ENCODE measurements around the gene P2RX3.
"Not testable (repeated sequence)": the region's sequence is repeated elsewhere in the genome, so short reads cannot be mapped to it uniquely, and the experiment has no call there.

Gene P2RX3

DNA sequence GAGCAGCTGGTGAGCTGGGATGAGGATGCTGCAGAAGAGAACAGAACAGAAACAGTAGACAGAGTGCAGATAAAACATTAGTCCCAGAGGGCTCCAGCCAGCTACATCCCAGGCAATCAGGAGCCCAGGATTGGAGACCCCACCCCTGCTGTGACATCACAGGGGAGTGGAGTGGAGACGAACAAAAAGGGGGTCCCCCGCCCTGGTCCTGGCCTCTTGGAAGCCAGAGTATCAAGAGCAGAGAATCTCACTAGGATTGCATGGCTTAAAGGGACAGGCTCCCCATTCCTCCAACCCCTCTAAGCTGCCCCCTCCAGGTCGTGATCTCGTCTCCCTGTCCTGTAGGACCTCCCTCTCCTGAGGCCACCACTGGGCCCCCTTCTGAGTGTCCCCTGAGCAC, at the start of gene P2RX3:
TSS of gene P2RX3 (plus strand) at position 211 of the 400 bp plus-strand sequence. CDS start 199 bp downstream, outside the sequence.
- H3K36me3 ChIP-seq (replicated peaks), result peaks cover 15% of the 10 kb centered on the region
- peaks cover 17% of the 10 kb centered on the region for H3K4me1 ChIP-seq
- in situ Hi-C loops (cut with MboI; ENCODE audit: low sequenced_read_pairs), result no loop called here
- DNase-seq (ENCODE audit: low spot score in 2 of 2), result no peak
- H3K27me3 ChIP-seq (ENCODE audit: low read depth), result no peaks in the 10 kb centered on the region
- H3K9me3 ChIP-seq, result no peaks in the 10 kb centered on the region
- H3K4me3 ChIP-seq, result no peak within 1 kb of the TSS

DNA sequence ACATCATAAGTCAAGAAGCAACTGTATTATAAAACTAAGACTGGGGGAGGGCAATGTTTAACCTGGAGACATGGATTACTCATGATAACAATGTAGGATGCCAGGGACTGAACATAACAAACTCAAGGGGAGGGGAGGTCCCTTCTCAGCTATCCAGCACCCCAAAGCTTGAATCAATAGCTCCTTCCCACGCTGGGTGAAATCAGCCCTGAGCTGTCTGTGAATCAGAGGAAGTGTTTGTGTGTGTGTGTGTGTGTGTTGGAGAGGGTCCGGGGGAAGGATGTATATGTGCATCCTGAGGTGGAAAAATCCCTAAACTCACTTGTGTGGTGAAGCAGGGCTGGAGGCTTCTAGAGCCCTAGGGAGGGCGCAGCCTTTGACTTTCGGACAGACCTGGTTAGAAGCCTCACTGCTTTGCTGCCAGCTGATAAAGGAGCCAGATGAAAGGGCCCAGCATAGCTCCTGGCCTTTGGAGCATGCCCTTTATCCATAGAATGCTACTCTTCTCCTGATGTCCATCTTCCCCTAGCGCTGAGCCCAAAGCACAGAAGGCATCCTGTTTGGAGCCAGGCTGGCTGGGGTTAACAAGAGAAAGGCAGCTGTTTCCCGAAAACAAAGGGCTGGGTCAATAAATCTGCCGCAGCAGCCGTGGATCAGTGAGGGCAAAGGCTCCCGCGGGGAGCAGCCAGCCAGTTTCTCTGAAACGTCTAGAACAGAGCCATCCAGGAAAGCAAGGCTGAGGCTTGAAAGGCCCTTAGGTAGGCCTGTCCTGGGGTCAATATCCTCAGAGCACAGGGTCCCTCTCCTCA, 49.2 kb upstream of the P2RX3 start:
- in situ Hi-C loops (cut with MboI; ENCODE audit: low sequenced_read_pairs), result no loop called here
- peaks cover 29% of the 10 kb centered on the region for H3K4me1 ChIP-seq
- peak; percentile 58 to 77 for DNase-seq (ENCODE audit: low spot score in 2 of 2)
- H3K36me3 ChIP-seq (replicated peaks), result no peaks in the 10 kb centered on the region
- no peaks in the 10 kb centered on the region for H3K9me3 ChIP-seq
- H3K4me3 ChIP-seq, result no peak overlapping the region
- H3K27me3 ChIP-seq (ENCODE audit: low read depth), result no peaks in the 10 kb centered on the region

DNA sequence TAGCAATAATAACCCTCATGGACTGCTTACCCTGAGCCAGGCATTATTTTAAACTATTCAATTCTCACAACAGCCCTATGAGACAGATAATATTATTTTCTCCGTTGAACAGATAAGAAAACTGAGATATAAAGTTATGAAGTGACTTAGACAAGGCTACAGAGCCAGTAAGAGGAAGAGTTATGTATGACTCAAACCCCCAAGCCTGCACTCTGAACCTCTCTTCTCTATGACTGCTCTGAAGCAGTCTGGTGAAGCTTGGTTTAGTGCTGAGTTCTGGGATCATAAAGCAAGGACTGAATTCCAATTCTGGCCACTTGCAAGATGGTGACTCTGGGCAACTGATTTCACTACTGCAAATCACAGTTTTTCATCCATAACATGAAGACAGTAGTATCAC, 47.9 kb upstream of the P2RX3 start:
- Histone ChIP-seq H3K27me3 (ENCODE audit: low read depth) (no peaks in the 10 kb centered on the region), H3K9me3 (no peaks in the 10 kb centered on the region), H3K4me1 (peaks cover 29% of the 10 kb centered on the region), H3K36me3 (replicated peaks) (no peaks in the 10 kb centered on the region), H3K4me3 (no peak overlapping the region)
- no peak for DNase-seq (ENCODE audit: low spot score in 2 of 2)
- in situ Hi-C loops (cut with MboI; ENCODE audit: low sequenced_read_pairs), result no loop called here

DNA sequence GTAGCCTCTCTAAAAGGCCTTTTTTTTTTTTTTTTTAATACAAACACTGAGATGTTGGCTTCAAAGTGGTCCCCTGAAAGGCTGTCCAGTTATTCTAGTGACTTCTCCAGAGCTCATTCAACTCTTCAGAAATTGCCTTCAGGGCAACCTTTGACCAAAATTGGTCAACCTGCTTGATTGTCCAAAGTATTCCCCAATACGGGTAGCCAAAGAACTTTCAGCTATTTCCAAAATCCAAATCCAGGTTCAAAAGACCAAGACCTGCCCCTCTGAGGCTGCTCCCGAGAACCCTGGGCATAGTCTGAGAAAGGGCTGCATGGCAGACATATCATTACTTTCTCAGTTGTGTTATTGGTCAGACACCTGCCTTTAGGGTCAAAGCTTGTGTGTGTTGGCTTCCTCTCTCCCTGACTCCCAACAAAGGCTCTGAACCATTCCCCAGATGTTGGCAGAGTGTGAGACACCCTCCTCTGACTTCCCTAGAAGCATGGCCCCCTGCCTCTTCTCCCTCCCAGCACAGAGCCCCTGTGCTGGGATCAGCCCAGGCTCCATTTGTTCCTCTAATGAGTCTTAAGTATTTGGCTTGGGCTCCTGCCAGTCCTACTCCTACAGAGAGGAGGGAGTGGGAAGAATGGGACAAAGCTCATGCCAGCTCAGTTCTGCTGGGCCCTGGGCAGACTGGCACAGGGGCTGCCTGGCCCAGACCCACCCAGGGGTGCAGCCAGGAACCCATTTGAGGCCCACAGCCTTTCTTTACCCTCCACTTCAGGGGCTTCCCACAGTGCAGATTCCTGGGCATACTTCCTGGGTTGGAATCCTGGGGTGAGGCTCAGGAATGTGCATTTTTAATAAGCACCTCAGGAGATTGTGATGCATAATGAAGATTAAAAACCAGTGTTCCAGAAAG, 43.7 kb upstream of the P2RX3 start:
- H3K27me3 ChIP-seq (ENCODE audit: low read depth), result no peaks in the 10 kb centered on the region
- no peaks in the 10 kb centered on the region for H3K9me3 ChIP-seq
- no peak overlapping the region for H3K4me3 ChIP-seq
- peak; percentile 46 to 58 for DNase-seq (ENCODE audit: low spot score in 2 of 2)
- in situ Hi-C loops (cut with MboI; ENCODE audit: low sequenced_read_pairs), result no loop called here
- peaks cover 16% of the 10 kb centered on the region for H3K36me3 ChIP-seq (replicated peaks)
- H3K4me1 ChIP-seq, result peaks cover 11% of the 10 kb centered on the region

DNA sequence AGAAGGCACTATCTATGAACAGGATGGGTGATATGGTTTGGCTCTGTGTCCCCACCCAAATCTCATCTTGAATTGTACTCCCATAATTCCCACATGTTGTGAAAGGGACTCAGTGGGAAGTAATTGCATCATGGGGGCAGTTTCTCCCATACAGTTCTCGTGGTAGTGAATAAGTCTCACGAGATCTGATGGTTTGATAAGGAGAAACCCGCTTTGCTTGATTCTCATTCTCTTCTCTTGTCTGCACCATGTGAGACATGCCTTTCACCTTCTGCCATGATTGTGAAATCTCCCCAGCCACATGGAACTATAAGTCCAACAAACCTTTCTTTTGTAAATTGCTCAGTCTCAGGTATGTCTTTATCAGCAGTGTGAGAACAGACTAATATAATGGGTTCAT, 41.9 kb upstream of the P2RX3 start:
- H3K27me3 ChIP-seq (ENCODE audit: low read depth); H3K4me3 ChIP-seq; H3K9me3 ChIP-seq; in situ Hi-C loops (cut with MboI; ENCODE audit: low sequenced_read_pairs); DNase-seq (ENCODE audit: low spot score in 2 of 2); H3K4me1 ChIP-seq: not testable (repeated sequence)
- peaks cover 34% of the 10 kb centered on the region for H3K36me3 ChIP-seq (replicated peaks)

DNA sequence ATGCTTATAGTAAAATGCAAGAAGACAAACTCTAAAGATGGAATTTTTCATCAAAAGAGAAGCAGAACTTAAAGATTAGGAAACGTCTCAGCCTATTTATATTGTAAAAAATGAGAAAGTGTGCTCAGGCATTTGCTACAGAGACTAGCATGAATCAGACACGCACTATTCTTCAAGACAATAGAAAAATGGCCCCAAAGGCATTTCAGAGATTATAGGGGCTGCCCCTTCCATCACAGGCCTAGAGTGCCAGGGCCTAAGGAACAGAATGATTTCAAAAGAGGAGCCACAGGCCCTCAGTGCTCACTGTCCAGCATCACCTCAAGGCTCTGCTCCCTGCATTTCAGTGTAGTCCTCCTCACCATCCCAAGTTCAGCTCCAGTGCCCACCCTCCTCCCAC, 40.9 kb upstream of the P2RX3 start:
- Histone ChIP-seq H3K9me3 (no peaks in the 10 kb centered on the region), H3K4me3 (no peak overlapping the region), H3K27me3 (ENCODE audit: low read depth) (no peaks in the 10 kb centered on the region), H3K36me3 (replicated peaks) (peaks cover 44% of the 10 kb centered on the region), H3K4me1 (peaks cover 6% of the 10 kb centered on the region)
- DNase-seq (ENCODE audit: low spot score in 2 of 2), result no peak
- in situ Hi-C loops (cut with MboI; ENCODE audit: low sequenced_read_pairs), result no loop called here

DNA sequence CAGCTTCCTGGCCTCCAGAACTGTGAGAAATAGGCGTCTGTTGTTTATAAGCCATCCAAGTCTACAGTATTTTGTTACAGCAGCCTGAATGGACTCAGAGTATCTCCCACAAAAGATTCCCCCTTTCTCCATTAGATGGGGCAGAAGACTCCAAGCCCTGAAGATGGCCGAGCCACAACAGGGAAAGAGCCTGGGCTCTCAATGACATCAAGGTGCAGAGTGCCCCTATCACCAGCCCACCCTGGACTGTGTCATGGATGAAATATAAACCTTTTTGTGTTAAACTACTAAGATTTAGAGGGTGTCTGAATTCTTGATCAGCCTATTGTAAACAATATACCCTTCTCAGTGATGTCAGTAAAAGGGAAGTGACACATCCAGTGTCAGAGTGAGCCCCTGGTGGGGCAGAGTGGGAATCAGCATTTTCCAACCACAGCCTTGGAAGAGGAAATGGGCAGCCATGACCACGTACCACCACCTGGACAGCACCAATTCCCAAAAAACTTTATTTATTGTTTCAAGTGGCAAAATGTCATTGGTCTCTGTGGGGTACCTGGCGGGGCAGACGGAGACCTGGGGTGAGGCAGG, 38.9 kb upstream of the P2RX3 start:
- DNase-seq (ENCODE audit: low spot score in 2 of 2), result no peak
- Histone ChIP-seq H3K9me3 (no peaks in the 10 kb centered on the region), H3K27me3 (ENCODE audit: low read depth) (no peaks in the 10 kb centered on the region), H3K36me3 (replicated peaks) (peaks cover 50% of the 10 kb centered on the region), H3K4me3 (no peak overlapping the region), H3K4me1 (peaks cover 6% of the 10 kb centered on the region)
- in situ Hi-C loops (cut with MboI; ENCODE audit: low sequenced_read_pairs), result no loop called here

DNA sequence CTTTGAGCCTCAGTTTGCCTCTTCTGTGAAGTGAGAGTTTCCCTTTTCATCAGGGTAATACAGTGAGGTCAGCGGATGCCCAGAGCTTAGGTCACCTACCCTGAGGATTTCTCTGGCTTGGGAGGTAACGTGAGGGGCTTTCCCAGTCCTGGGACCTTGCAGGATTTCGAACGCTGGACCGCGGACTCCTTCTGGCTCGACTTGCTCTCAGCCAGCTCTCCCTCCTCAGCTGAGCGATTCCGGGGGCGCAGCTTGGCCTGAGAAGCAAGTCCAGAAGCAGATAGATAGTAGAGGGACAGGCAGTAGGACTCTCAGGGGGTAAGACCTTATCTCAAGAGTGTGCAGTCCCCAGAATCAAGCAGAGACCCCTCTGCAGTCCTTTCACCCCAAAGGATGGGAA, 37.4 kb upstream of the P2RX3 start:
- DNase-seq (ENCODE audit: low spot score in 2 of 2), result no peak
- Histone ChIP-seq H3K36me3 (replicated peaks) (peaks cover 57% of the 10 kb centered on the region), H3K9me3 (no peaks in the 10 kb centered on the region), H3K27me3 (ENCODE audit: low read depth) (no peaks in the 10 kb centered on the region), H3K4me1 (no peaks in the 10 kb centered on the region), H3K4me3 (no peak overlapping the region)
- in situ Hi-C loops (cut with MboI; ENCODE audit: low sequenced_read_pairs), result no loop called here

DNA sequence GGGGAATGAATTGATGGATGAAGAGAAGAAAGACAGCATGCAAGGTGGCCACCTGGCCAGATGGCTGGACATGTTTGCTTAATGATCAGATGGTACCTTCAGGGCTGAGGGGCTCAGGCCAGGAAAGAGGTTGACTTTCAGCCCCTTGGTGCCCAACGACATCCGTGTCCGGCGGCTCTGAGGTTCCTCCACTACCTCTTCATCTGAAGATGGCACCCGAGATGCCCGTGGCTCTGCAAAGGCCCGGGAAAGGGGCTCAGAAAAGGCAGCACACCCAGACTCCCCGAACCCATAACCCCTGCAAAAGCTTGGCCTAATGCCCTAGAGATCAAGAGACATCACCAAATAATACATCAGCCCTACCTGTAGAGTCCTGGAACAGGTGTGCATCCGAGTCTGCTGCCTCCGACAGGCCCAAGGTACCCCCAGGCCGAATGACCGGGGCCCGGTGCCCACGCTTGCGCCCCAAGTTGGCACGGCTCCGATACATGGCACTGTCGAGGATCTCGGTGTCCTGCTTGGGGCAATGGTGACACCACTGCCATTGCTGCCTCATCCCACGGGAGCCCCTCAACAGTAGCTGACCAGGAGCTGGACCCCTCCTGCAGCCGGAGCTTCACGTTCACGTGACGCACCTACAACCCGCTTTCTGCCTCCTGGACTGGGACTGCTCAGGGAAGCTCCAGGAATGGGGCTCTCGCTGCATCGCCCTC, 36.3 kb upstream of the P2RX3 start:
- DNase-seq (ENCODE audit: low spot score in 2 of 2), result no peak
- H3K4me1 ChIP-seq, result no peaks in the 10 kb centered on the region
- in situ Hi-C loops (cut with MboI; ENCODE audit: low sequenced_read_pairs), result no loop called here
- no peaks in the 10 kb centered on the region for H3K27me3 ChIP-seq (ENCODE audit: low read depth)
- H3K36me3 ChIP-seq (replicated peaks), result peaks cover 59% of the 10 kb centered on the region
- no peak overlapping the region for H3K4me3 ChIP-seq
- H3K9me3 ChIP-seq, result no peaks in the 10 kb centered on the region

DNA sequence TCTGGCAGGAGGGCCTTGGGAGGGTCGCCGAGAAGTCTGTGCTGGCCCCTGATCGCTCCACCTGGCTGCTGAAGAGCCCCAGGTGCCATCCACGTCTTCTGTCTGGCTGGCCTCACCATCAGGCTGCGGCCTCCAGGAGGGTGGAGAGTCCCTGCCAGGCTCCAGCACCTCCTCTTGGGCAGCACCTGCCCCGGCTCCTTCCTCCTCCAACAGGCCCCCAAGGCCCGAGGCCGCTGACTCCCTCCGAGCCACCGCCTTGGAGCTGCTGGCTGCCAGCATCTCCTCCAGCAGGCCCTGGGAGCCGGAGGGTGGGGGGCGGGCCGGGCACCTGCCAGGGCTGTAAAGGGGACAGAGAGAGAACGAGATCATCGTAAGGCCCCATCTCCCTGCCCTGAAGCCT, 35.7 kb upstream of the P2RX3 start:
- H3K27me3 ChIP-seq (ENCODE audit: low read depth), result no peaks in the 10 kb centered on the region
- no peak overlapping the region for H3K4me3 ChIP-seq
- H3K9me3 ChIP-seq, result no peaks in the 10 kb centered on the region
- no peak for DNase-seq (ENCODE audit: low spot score in 2 of 2)
- H3K4me1 ChIP-seq, result no peaks in the 10 kb centered on the region
- in situ Hi-C loops (cut with MboI; ENCODE audit: low sequenced_read_pairs), result no loop called here
- peaks cover 64% of the 10 kb centered on the region for H3K36me3 ChIP-seq (replicated peaks)

DNA sequence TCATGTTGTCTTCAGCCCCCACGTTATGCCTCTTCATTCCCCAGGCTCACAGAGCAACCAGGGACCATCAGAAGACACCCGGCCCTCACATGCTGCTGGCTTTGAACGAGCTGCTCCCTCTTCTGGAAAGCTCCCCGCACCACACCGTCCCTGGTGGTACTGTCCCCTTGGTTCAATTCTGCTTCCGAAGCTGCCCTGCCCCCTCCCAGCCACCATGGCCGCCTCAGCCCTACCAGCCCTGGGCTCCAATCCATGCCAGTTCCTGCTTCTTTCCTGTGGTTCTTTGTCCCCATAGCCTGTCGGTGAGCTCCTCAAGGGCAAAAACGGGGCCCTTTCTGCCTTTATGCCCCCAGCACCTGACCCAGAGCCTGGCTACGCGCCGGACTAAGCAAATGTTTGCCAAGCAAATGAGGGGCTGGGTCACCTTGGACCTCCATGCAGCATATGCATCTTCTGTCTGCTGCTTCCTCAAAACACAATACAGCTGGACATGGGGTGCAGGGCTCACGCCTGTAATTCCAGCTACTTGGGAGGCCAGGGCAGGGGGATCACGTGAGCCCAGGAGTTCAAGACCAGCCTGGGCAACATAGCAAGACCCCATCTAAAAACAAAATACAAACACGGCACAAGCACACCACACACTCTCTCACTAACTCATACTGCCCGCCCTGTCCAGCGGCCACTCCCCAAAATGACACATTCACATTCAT, 34.7 kb upstream of the P2RX3 start:
- Histone ChIP-seq H3K27me3 (ENCODE audit: low read depth) (no peaks in the 10 kb centered on the region), H3K36me3 (replicated peaks) (peaks cover 64% of the 10 kb centered on the region), H3K4me3 (no peak overlapping the region), H3K4me1 (no peaks in the 10 kb centered on the region), H3K9me3 (no peaks in the 10 kb centered on the region)
- in situ Hi-C loops (cut with MboI; ENCODE audit: low sequenced_read_pairs), result no loop called here
- DNase-seq (ENCODE audit: low spot score in 2 of 2), result no peak

DNA sequence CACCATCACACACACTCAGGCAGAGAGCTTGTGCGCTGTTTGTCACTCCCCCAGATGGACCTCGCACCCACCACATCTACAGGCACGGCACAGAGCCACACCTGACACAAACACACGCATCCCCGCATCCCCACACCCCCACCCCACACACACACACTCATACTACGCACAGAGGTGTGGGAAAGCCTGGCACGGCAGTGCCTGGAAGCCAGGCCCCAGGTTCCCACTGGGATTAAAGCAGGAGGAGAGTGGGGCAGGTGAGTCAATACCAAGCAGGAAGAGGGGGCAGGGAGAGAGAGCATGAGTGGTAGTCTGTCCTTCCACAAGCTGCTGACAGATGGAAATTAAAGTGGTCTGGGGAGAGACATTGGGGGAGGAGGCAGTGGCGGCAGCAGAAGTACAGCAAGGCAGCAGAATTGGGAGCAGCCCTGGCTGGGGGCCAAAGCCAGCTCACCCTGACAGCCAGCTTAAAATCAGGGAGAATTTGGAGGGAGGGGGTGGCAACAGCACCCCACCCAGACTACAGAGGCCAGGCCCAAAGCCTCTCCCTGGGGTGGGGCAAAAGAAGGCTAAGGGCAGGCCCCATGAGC, 34.1 kb upstream of the P2RX3 start:
- Histone ChIP-seq H3K4me3 (no peak overlapping the region), H3K9me3 (no peaks in the 10 kb centered on the region), H3K27me3 (ENCODE audit: low read depth) (no peaks in the 10 kb centered on the region), H3K4me1 (no peaks in the 10 kb centered on the region), H3K36me3 (replicated peaks) (peaks cover 66% of the 10 kb centered on the region)
- no peak for DNase-seq (ENCODE audit: low spot score in 2 of 2)
- in situ Hi-C loops (cut with MboI; ENCODE audit: low sequenced_read_pairs), result no loop called here

DNA sequence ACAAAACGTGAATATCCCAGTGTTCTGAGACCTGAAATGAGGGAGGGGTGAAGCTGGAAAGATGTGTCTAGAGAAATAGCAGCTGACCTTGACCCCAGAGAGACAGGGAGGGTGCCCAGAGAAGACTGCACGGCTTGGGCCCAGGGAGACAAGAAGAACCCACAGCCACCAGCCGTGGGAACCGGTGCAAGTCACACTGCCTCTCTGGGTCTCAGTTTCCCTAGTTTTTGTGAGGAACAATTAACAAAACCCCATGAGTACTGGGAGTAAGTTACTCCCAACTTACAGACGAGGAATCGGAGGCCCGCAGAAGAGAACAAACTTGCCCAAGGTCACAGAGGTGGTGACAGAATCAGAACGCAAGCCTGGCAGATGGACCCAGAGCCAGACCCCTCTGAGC, 32.6 kb upstream of the P2RX3 start:
- Histone ChIP-seq H3K4me1 (no peaks in the 10 kb centered on the region), H3K36me3 (replicated peaks) (peaks cover 66% of the 10 kb centered on the region), H3K9me3 (no peaks in the 10 kb centered on the region), H3K27me3 (ENCODE audit: low read depth) (no peaks in the 10 kb centered on the region), H3K4me3 (no peak overlapping the region)
- no peak for DNase-seq (ENCODE audit: low spot score in 2 of 2)
- in situ Hi-C loops (cut with MboI; ENCODE audit: low sequenced_read_pairs), result no loop called here

Data from HAP-1 (cell line).